Activated B cell treated with CpG ODN at 0.5 μM for 24 hours (primary cell): ENCODE measurements around the gene CXCR6. TPM values are rescaled to one million over a fixed set of nuclear protein-coding genes. Genes with fewer than 3 reads are reported as not detected.

Source experiments
- ATAC-seq: fragments of 200-7000 bp; cut with Tn5 transposase; one replicate; pipeline ENCODE4 v1.10.0; 2021; ENCODE audit warnings: low read depth, mild to moderate bottlenecking, moderate library complexity
- CTCF ChIA-PET: fragments of 350-600 bp; sonication (Branson Sonifier 250); formaldehyde crosslinking; loops from one replicate; lab custom pipeline; 2021; ENCODE audit warnings: antibody characterized with exemption; lab: Charles Lee
- POLR2A ChIA-PET: fragments of 350-600 bp; sonication (Branson Sonifier 250); formaldehyde crosslinking; loops from one replicate; lab custom pipeline; 2021; ENCODE audit warnings: antibody characterized with exemption; lab: Charles Lee
- DNase-seq: peaks from one replicate; pipeline ENCODE4 v3.0.0; 2022
- H3K27ac Mint-ChIP-seq: one replicate; pipeline ENCODE4 v1.8.0; 2020; ENCODE audit warnings: mixed read lengths
- H3K27me3 Mint-ChIP-seq: one replicate; pipeline ENCODE4 v1.8.0; 2021; ENCODE audit warnings: mixed read lengths
- H3K36me3 Mint-ChIP-seq: one replicate; pipeline ENCODE4 v1.8.0; 2021; ENCODE audit warnings: low read depth, mixed read lengths
- H3K4me1 Mint-ChIP-seq: one replicate; pipeline ENCODE4 v1.8.0; 2021; ENCODE audit warnings: mixed read lengths
- H3K4me3 Mint-ChIP-seq: one replicate; pipeline ENCODE4 v1.8.0; 2020; ENCODE audit warnings: mild to moderate bottlenecking, mixed read lengths
- H3K9me3 Mint-ChIP-seq: one replicate; pipeline ENCODE4 v1.8.0; 2020; ENCODE audit warnings: mixed read lengths
- intact Hi-C: fragments of 100-400 bp; cut with micrococcal nuclease; formaldehyde crosslinking; loops from one replicate; pipeline ENCODE4 v1.15.1; 2024
- total RNA-seq: library from RNA; stranded (reverse); gene quantifications from 2 replicates; pipeline ENCODE4 v1.2.3, GENCODE V29; 2022
- TF ChIP-seq, protein P1 (sequence below): fragments of 200-600 bp; IDR thresholded peaks from one replicate; pipeline ENCODE4 v1.8.0; 2022; ENCODE audit warnings: antibody characterized with exemption, mild to moderate bottlenecking

Gene CXCR6
- total RNA-seq, 1 donor from 2014 or later, result not detected

GRCh38 chr3:45962033-45962432, 18.8 kb downstream of the CXCR6 start:
- no peaks in the 10 kb centered on the region for H3K27me3 Mint-ChIP-seq
- intact Hi-C loops, result no loop called here
- ChIA-PET POLR2A (interaction anchor here (0.7 to 1.0 kb wide), 3 partner anchors 18 to 386 kb away, joined by 4 read pairs; no protein-coding TSS in a partner anchor), CTCF (interaction anchor here (1.4 to 2.9 kb wide), 2 partner anchors 23 to 116 kb away, joined by 6 to 11 read pairs; no protein-coding TSS in a partner anchor)
- peak; percentile 65 for ATAC-seq
- peak overlapping the region; percentile 41 for H3K27ac Mint-ChIP-seq
- TF ChIP-seq, protein P1, sequence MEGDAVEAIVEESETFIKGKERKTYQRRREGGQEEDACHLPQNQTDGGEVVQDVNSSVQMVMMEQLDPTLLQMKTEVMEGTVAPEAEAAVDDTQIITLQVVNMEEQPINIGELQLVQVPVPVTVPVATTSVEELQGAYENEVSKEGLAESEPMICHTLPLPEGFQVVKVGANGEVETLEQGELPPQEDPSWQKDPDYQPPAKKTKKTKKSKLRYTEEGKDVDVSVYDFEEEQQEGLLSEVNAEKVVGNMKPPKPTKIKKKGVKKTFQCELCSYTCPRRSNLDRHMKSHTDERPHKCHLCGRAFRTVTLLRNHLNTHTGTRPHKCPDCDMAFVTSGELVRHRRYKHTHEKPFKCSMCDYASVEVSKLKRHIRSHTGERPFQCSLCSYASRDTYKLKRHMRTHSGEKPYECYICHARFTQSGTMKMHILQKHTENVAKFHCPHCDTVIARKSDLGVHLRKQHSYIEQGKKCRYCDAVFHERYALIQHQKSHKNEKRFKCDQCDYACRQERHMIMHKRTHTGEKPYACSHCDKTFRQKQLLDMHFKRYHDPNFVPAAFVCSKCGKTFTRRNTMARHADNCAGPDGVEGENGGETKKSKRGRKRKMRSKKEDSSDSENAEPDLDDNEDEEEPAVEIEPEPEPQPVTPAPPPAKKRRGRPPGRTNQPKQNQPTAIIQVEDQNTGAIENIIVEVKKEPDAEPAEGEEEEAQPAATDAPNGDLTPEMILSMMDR, result no peak
- no peaks in the 10 kb centered on the region for H3K9me3 Mint-ChIP-seq
- no peak for DNase-seq
- H3K4me1 Mint-ChIP-seq, result peaks cover 12% of the 10 kb centered on the region
- H3K36me3 Mint-ChIP-seq, result peaks cover 97% of the 10 kb centered on the region
- no peak overlapping the region for H3K4me3 Mint-ChIP-seq

- no peak overlapping the region for H3K27ac Mint-ChIP-seq
- TF ChIP-seq, protein P1, result no peak
- H3K9me3 Mint-ChIP-seq, result no peaks in the 10 kb centered on the region
- peaks cover 96% of the 10 kb centered on the region for H3K36me3 Mint-ChIP-seq
- ChIA-PET POLR2A (no interaction called here), CTCF (no interaction called here)
- DNase-seq (no peak), ATAC-seq (peak; percentile 31)
- no peak overlapping the region for H3K4me3 Mint-ChIP-seq
- no peaks in the 10 kb centered on the region for H3K27me3 Mint-ChIP-seq
- intact Hi-C loops, result no loop called here
- H3K4me1 Mint-ChIP-seq, result peaks cover 12% of the 10 kb centered on the region
These were observed 20.9 kb downstream of the CXCR6 start for GRCh38 chr3:45964139-45964538.

DNA sequence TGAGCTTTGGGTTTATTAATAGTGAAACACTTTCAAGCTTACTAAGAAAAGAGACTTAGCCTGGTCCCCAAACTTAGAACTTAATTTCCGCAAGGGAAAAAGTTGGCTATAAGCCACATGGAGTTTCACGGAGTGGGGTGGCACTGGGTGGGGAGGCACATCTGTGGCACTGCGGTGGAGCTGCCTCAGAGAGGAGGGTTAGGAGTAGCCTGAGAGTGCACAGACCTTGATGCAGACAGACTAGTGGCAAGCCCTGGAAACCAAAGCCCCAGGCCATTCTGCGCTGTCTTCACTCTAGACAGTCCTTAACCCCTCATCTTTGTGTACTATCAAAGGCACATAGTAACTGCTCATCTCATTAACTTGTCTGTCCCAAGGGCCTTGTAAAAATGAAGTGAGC, 22.0 kb downstream of the CXCR6 start:
- H3K4me1 Mint-ChIP-seq, result peaks cover 12% of the 10 kb centered on the region
- H3K27ac Mint-ChIP-seq, result no peak overlapping the region
- POLR2A ChIA-PET, result no interaction called here

DNA sequence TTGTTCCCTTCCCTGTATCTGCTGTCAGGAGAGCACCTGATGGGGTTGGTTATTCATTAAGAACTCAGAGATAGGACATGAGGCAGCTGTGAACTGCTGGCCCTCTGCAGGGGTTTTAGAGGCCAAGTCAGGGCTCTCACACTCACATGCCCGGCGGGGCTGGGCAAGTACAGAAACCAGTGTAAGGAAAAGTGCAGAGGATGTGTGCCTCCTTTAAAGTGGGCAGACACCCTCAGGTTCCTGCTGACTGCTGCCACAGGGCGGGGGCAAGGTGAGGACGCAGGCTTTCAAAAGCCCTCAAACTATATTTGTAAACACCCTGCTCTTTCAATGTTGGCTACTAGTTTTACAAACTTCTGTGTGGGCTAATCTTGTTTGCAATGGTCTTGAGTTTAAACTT, 22.4 kb downstream of the CXCR6 start:
- peaks cover 95% of the 10 kb centered on the region for H3K36me3 Mint-ChIP-seq

More for the DNA sequence above, 22.0 kb downstream of the CXCR6 start:
- intact Hi-C loops, result no loop called here
- ATAC-seq, result no peak
- Mint-ChIP-seq H3K36me3 (peaks cover 95% of the 10 kb centered on the region), H3K27me3 (no peaks in the 10 kb centered on the region), H3K9me3 (no peaks in the 10 kb centered on the region), H3K4me3 (no peak overlapping the region)
- CTCF ChIA-PET, result no interaction called here
- no peak for DNase-seq
- TF ChIP-seq, protein P1, result no peak

GRCh38 chr3:45966371-45966791, 23.1 kb downstream of the CXCR6 start:
- no peak overlapping the region for H3K27ac Mint-ChIP-seq
- H3K27me3 Mint-ChIP-seq, result no peaks in the 10 kb centered on the region
- no peaks in the 10 kb centered on the region for H3K9me3 Mint-ChIP-seq
- peaks cover 92% of the 10 kb centered on the region for H3K36me3 Mint-ChIP-seq
- DNase-seq (no peak), ATAC-seq (no peak)
- peaks cover 12% of the 10 kb centered on the region for H3K4me1 Mint-ChIP-seq
- ChIA-PET POLR2A (no interaction called here), CTCF (no interaction called here)
- TF ChIP-seq, protein P1, result no peak
- intact Hi-C loops, result no loop called here
- H3K4me3 Mint-ChIP-seq, result no peak overlapping the region

More for the DNA sequence above, 22.4 kb downstream of the CXCR6 start:
- POLR2A ChIA-PET, result no interaction called here
- no peak for ATAC-seq
- peaks cover 12% of the 10 kb centered on the region for H3K4me1 Mint-ChIP-seq
- no peak for DNase-seq
- no peaks in the 10 kb centered on the region for H3K27me3 Mint-ChIP-seq
- no peak overlapping the region for H3K27ac Mint-ChIP-seq
- no peaks in the 10 kb centered on the region for H3K9me3 Mint-ChIP-seq
- intact Hi-C loops, result no loop called here
- CTCF ChIA-PET, result no interaction called here
- TF ChIP-seq, protein P1, result no peak
- H3K4me3 Mint-ChIP-seq, result no peak overlapping the region
